Measurements from ENCODE around the gene R3HDM1. TPM values are rescaled to one million over a fixed set of nuclear protein-coding genes. Genes with fewer than 3 reads are reported as not detected.

Gene R3HDM1
- total and polyA plus RNA-seq, 2 experiments from 2014 or later, result 9.1 to 10.9 TPM

DNA sequence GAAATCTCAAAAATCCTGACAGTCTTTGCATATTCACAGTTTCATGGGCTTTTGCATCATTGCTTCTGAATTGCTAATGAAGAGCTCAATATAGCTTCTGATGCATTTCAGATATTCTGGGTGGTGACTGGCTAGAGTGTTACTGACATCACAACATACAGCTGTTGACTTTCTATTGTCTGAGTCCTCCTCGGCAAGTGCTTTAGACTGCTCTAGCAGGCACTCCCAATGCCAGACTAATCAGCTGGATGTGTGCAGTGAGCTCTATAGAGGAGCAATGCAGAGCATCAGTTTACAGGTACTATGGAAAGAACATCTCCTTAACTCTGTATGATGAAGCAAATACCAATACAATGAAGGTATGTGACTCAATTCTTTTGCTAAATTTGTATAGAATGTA lies 54.9 kb downstream of the R3HDM1 start:
- Histone ChIP-seq H3K27me3 (no peaks in the 10 kb centered on the region), H4K20me1 (ENCODE audit: insufficient read depth, poor library complexity, severe bottlenecking) (no peaks in the 10 kb centered on the region), H3K4me2 (no peak overlapping the region), H3K79me2 (no peaks in the 10 kb centered on the region), H3K4me3 (no peak overlapping the region), H2AFZ (no peak overlapping the region), H3K9me2 (replicated peaks; ENCODE audit: insufficient read depth) (no peaks in the 10 kb centered on the region), H3K27ac (no peak overlapping the region), H3K36me3 (replicated peaks; ENCODE audit: insufficient read depth, low read depth) (no peaks in the 10 kb centered on the region), H3K9me3 (ENCODE audit: low read depth) (no peaks in the 10 kb centered on the region), H3K4me1 (ENCODE audit: insufficient read depth) (no peaks in the 10 kb centered on the region)
- DNase-seq (ENCODE audit: low spot score), result no peak
- 58% methylated on average over 1 of the region's 1 CpG for WGBS (ENCODE audit: low lambda C conversion rate, missing lambda C conversion rate)
- TF ChIP-seq EZH2 (IDR thresholded peaks at IDR 0.05; ENCODE audit: borderline replicate concordance), result no peak
- TF ChIP-seq, protein P1, sequence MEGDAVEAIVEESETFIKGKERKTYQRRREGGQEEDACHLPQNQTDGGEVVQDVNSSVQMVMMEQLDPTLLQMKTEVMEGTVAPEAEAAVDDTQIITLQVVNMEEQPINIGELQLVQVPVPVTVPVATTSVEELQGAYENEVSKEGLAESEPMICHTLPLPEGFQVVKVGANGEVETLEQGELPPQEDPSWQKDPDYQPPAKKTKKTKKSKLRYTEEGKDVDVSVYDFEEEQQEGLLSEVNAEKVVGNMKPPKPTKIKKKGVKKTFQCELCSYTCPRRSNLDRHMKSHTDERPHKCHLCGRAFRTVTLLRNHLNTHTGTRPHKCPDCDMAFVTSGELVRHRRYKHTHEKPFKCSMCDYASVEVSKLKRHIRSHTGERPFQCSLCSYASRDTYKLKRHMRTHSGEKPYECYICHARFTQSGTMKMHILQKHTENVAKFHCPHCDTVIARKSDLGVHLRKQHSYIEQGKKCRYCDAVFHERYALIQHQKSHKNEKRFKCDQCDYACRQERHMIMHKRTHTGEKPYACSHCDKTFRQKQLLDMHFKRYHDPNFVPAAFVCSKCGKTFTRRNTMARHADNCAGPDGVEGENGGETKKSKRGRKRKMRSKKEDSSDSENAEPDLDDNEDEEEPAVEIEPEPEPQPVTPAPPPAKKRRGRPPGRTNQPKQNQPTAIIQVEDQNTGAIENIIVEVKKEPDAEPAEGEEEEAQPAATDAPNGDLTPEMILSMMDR (IDR thresholded peaks at IDR 0.05; ENCODE audit: poor library complexity), result no peak
- no peak for TF ChIP-seq EZH2phosphoT487 (IDR thresholded peaks at IDR 0.05; ENCODE audit: low read depth, severe bottlenecking, unreplicated experiment)

DNA sequence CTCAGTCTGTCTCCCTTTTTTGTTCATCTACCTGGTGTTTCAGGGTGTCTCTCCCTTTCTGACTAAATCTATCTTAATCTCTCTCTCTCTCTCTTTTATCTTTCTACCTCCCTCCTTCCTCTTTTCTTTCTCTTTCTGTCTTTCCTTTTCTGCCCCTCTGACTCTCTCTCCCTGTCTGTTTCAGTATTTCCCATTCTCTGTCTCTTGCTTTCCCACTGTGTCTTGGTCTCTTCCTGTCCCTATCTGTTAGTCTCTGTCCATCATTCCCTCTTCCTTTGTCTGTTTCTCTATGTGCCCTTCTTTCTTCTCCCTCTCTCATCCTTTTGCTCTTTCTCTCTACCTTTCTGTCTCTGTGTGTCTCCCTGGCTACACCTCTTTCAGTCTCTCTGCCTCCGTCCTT lies 56.7 kb downstream of the R3HDM1 start:
- TF ChIP-seq, protein P1 (IDR thresholded peaks at IDR 0.05; ENCODE audit: poor library complexity), result no peak
- TF ChIP-seq EZH2 (IDR thresholded peaks at IDR 0.05; ENCODE audit: borderline replicate concordance) (no peak), EZH2phosphoT487 (IDR thresholded peaks at IDR 0.05; ENCODE audit: low read depth, severe bottlenecking, unreplicated experiment) (no peak)
- Histone ChIP-seq H3K4me3 (no peak overlapping the region), H3K36me3 (replicated peaks; ENCODE audit: insufficient read depth, low read depth) (no peaks in the 10 kb centered on the region), H3K27ac (no peak overlapping the region), H3K27me3 (no peaks in the 10 kb centered on the region), H3K9me3 (ENCODE audit: low read depth) (no peaks in the 10 kb centered on the region), H4K20me1 (ENCODE audit: insufficient read depth, poor library complexity, severe bottlenecking) (no peaks in the 10 kb centered on the region), H3K79me2 (no peaks in the 10 kb centered on the region), H3K4me2 (no peak overlapping the region), H3K9me2 (replicated peaks; ENCODE audit: insufficient read depth) (no peaks in the 10 kb centered on the region), H2AFZ (no peak overlapping the region), H3K4me1 (ENCODE audit: insufficient read depth) (no peaks in the 10 kb centered on the region)
- WGBS (ENCODE audit: low lambda C conversion rate, missing lambda C conversion rate), result 100% methylated on average over 1 of the region's 1 CpG
- no peak for DNase-seq (ENCODE audit: low spot score)

DNA sequence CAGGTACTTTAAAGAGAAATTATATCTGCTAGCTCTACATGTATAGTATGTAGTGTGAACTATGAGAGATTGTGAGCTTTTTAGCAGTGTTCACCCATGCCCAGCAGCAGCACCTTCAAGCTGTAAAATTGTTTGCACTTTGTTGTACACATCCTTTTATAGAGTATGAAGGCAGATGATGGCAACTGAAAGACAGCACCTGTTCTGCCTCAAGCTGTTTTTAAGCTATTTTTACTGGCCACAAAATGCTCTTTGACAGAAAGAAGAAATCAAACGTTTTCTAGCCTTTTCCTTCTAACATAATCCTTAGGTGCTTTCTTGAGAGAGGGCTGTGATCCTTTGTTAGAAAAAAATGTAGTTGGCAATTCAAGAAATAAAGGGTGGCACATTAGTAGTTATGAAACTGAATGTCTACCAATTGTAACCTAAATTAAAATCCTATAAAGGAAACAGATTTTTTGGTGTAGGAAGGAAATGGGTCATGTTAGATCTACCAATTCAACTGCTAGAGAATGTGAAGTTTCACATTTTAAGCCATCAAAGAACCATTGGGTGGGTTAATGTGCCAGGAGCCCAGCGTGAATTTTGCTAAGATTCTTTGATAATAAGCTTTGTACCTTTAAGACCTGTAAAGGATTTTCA lies 59.5 kb downstream of the R3HDM1 start:
- no peak overlapping the region for H2AFZ ChIP-seq
- TF ChIP-seq EZH2phosphoT487 (IDR thresholded peaks at IDR 0.05; ENCODE audit: low read depth, severe bottlenecking, unreplicated experiment), result no peak
- TF ChIP-seq, protein P1 (IDR thresholded peaks at IDR 0.05; ENCODE audit: poor library complexity), result no peak
- TF ChIP-seq EZH2 (IDR thresholded peaks at IDR 0.05; ENCODE audit: borderline replicate concordance), result no peak
- no peaks in the 10 kb centered on the region for H3K4me1 ChIP-seq (ENCODE audit: insufficient read depth)
- no peaks in the 10 kb centered on the region for H4K20me1 ChIP-seq (ENCODE audit: insufficient read depth, poor library complexity, severe bottlenecking)
- H3K9me3 ChIP-seq (ENCODE audit: low read depth), result no peaks in the 10 kb centered on the region
- WGBS (ENCODE audit: low lambda C conversion rate, missing lambda C conversion rate), result 80% methylated on average over 2 of the region's 2 CpGs
- H3K4me3 ChIP-seq, result no peak overlapping the region
- H3K27me3 ChIP-seq, result no peaks in the 10 kb centered on the region
- H3K9me2 ChIP-seq (replicated peaks; ENCODE audit: insufficient read depth), result no peaks in the 10 kb centered on the region
- H3K4me2 ChIP-seq, result no peak overlapping the region
- H3K79me2 ChIP-seq, result no peaks in the 10 kb centered on the region
- DNase-seq (ENCODE audit: low spot score), result no peak
- no peak overlapping the region for H3K27ac ChIP-seq
- no peaks in the 10 kb centered on the region for H3K36me3 ChIP-seq (replicated peaks; ENCODE audit: insufficient read depth, low read depth)
